ENCODE measurements around the gene CDH15.

Gene CDH15

GRCh38 chr16:89140401-89140800 is 31.1 kb upstream of the CDH15 start:
- no peak for DNase-seq

GRCh38 chr16:89140981-89141883 is 30.3 kb upstream of the CDH15 start:
- DNase-seq, result no peak

GRCh38 chr16:89141884-89142267 is 29.7 kb upstream of the CDH15 start:
- DNase-seq, result no peak

DNA sequence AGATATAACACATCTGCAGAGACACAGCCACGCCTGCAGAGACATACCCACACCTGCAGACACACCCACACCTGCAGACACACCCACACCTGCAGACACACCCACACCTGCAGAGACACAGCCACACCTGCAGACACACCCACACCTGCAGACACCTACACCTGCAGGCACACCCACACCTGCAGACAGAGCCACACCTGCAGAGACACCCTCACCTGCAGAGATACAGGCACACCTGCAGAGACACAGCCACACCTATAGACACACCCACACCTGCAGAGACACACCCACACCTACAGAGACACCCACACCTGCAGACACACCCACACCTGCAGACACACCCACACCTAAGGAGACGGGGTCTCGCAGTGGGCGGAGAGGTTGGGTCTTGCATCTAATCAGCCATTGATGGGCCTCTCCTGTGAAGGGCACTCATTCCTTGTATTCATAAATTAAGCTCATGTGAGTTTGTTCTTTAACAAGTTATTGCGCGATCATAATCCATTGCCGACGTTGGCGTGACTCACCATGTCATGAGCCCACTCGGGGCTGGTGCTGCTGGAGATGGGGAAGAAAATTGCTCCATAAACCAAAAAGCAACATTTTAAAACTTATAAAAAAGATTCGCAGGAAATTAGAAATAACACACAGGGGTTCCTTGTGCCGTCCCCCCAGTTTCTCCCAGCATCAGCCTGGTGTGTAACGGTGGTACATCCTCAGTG is 28.9 kb upstream of the CDH15 start:
- DNase-seq, result no peak

DNA sequence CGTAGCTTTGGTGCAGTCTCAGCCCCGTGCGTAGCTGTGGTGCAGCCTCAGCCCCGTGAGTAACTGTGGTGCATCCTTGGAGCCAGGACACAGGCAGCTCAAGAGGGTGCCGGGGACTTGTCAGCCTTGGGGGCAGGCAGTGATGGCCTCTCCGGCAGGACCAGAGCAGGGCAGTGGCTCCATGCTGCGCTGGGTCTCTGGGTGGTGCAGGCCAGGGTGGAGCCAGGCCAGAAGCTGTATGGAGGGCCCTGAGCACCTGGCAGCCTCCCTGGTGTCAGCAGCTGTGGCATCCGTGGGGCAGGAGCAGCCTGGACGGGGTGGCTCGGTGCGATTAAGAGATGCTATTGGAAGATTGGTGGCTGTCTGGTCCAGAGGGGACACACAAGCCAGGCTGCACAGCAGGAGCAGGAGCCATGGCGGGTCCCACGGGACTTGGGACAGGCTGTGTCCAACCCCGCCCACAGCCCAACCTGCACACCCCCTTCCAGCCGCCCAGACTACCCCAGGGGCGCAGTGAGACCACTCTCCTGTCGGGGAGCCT is 28.3 kb upstream of the CDH15 start:
- no peak for DNase-seq

- no peak for DNase-seq
These were observed 27.5 kb upstream of the CDH15 start for GRCh38 chr16:89143911-89144675.

- DNase-seq, result no peak
These were observed 26.9 kb upstream of the CDH15 start for GRCh38 chr16:89144681-89145080.

DNA sequence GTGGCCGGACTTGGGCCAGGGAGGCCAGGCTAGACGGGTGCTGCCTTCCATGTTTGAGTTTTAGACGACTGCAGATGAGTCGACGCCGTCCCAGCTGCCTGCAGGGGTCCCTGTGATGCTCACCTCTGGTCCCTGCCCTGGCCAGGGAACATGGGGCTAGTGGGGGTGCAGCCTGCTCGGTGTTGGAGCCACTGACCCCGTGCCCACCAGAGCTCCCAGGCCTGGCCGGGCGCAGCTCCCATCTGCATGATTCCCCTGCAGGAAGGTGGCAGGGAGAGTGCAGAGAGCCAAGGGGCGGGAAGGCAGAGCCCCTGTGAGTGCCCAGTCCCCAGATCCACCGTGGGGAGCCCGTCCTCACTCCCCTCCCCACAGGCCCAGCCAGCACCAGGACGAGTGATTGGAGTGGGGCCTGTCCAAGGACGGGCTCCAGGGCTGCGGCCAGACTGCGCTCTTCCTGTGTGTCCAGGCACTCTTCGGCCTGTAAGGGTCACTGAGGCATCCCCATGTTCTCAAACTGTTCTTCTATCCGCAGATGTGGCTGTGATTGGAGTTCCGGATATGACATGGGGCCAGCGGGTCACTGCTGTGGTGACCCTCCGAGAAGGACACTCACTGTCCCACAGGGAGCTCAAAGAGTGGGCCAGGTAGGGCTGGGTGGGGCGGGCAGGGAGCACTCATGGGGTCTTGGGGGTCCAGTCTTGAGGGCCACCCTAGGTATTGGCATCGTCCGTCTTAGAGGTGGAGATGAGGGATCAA is 26.0 kb upstream of the CDH15 start:
- DNase-seq, result no peak

GRCh38 chr16:89146211-89147005 is 25.1 kb upstream of the CDH15 start:
- no peak for DNase-seq

DNA sequence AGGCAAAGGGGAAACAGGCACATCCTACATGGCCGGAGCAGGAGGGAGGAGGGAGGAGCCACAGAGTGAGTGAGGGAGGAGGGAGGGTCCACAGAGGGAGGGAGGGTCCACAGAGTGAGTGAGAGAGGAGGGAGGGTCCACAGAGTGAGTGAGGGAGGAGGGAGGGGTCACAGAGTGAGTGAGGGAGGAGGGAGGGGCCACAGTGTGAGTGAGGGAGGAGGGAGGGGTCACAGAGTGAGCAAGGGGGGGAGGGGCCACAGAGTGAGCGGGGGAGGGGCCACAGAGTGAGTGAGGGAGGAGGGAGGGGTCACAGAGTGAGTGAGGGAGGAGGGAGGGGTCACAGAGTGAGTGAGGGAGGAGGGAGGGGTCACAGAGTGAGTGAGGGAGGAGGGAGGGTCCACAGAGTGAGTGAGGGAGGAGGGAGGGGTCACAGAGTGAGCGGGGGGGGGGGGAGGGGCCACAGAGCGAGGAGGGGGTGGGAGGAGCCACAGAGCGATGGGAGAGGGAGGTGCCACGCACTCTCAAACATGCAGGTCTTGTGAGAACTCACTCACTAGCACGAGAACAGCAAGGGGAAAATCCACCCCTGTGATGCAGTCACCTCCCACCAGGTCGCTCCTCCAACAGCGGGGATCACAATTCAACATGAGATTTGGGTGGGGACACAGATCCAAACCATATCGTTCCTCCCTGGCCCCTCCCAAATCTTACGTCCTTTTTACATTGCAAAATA is 24.3 kb upstream of the CDH15 start:
- DNase-seq, result no peak

DNA sequence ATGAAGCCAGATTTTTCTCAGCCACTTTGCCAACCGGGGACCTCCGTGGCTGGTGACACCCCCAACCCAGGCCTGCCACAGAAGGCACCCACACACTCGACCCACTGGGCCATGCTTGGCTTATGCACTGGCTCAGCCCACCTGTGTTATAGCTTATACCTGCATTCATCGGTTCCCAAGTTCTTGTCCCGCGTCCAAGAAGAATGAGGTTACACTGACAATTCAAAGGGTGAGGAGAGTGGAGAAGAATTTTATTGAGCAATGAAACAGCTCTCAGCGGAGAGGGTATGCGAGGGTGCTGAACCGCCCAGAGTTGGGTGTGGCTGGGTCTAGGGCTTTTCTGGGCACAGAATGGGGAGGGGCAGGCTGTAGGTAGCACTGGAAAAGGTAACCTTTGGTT is 22.2 kb upstream of the CDH15 start:
- no peak for DNase-seq

DNA sequence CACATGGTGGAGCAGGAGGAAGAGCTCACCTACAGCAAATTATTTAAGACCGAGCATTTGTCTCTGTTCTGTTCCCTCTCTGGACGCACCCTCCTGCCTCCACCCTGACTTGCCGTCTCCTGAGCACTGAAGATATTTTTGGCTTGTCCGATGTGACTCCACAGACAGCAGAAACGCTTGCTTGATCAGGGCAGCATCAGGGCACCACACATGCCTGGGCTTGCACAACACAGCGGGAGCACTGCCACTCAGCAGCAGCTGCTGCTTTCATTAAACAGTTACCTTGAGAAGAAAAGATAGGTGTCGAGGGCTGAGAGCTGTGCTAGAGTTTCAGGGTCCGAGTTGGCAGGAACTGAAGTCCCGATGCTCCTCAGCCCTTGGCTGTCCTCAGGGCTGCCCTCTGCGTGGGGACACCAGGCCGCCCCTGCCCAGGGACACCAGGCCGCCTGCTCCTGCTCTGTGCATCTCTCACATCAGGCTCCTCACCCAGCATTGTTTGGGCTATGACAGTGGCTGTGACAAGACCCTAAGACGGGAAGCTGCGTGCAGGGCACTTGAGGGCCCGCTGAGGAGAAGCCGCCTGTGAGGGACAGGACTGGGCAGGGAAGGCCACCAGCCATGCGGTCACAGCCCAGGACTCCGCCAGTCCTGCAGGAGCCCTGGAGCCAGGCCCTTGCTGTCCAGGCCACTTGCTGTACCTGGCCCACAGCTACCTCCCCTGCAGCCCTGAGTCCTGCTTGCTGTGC is 21.3 kb upstream of the CDH15 start:
- DNase-seq, result no peak

- DNase-seq, result no peak
These were observed 20.6 kb upstream of the CDH15 start for GRCh38 chr16:89150981-89151380.

GRCh38 chr16:89152831-89153700 is 18.5 kb upstream of the CDH15 start:
- DNase-seq, result no peak

DNA sequence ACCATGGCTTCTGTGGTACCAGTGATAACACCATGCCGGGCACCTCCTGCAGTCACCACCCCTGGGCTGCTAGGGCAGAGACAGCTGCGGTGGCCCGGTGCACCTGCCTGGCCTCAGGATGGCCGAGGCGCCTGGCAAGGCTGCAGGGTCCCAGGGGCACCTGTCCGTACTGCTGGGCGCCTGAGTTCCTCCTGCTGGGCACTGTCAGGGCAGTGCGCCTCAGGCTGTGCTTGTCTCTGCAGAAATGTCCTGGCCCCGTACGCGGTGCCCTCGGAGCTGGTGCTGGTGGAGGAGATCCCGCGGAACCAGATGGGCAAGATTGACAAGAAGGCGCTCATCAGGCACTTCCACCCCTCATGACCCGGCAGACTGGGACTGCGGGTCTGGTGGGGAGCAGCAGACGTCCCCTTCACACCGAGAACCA is 17.7 kb upstream of the CDH15 start:
- no peak for DNase-seq

DNA sequence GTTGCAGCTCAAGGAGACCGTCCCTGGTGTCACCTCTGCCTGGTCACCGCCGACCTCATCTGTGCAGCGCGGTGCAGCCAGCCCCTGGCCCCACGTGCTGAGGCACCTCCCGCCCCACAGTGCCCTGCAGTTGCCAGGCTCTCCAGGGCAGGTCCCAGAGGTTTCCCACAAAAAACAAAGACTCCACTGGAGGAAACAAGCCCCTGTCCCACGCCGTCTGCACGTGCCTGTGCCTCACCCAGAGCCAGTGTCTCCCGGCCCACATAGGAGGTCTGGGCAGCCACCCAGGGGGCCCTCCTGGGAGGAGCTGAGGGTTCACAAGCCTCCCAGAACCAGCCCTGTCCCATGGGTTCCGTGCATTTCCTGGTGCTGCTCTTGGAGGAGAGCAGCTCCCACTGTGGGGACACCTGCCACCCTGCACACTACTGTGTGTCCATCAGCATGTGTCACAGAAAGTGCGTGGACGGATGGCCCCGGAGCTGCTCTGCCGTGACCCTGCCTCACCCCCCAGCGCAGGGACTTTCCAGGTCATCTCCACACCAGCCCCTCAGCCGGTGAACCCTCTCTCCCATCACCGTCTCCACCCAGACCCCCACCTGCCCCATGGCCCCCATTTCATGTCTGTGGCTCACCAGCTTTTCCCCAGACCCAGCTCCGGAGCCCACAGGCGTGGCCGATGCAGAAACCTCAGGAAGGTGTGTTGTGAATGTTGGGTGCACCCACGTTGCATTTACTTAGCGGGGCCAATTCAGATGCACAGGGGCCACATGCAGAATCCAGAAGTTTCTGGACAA is 17.0 kb upstream of the CDH15 start:
- DNase-seq, result no peak

GRCh38 chr16:89155184-89155679 is 16.3 kb upstream of the CDH15 start:
- peak in 12 of 51 donors; percentile 3 to 47 (median 18) for DNase-seq
